ENCODE data around the gene EDNRA.

- TF ChIP-seq CTCF (IDR thresholded peaks at IDR 0.05): no peak
- TF ChIP-seq ZFX (IDR thresholded peaks at IDR 0.05; ENCODE audit: borderline replicate concordance): no peak
These were observed 43.7 kb downstream of the EDNRA start for GRCh38 chr4:147524601-147525000.
